MM.1S (cell line): ENCODE results near the gene FGF11.

Source experiments
- CTCF ChIP-seq: fragments of 300-600 bp; sonication (generic); IDR thresholded peaks from 2 replicates; pipeline ENCODE4 v1.5.1; 2016; ENCODE audit warnings: antibody characterized with exemption, low read length, mixed read lengths
- EZH2 ChIP-seq: fragments of 300-600 bp; sonication (generic); optimal IDR thresholded peaks from 2 replicates; pipeline ENCODE3; 2017; ENCODE audit warnings: low read depth, mild to moderate bottlenecking, antibody characterized with exemption, low read length, mixed read lengths
- EZH2phosphoT487 ChIP-seq: fragments of 300-600 bp; sonication (generic); IDR thresholded peaks from 2 replicates; pipeline ENCODE4 v1.6.1; 2018; ENCODE audit warnings: antibody characterized with exemption, low read length

- TF ChIP-seq CTCF (no peak), EZH2 (no peak), EZH2phosphoT487 (no peak)
Measured at GRCh38 chr17:7408863-7409262, 30.4 kb upstream of the FGF11 start.
